HepG2 (cell line): ENCODE data around the gene AGAP1. TPM values are rescaled to one million over a fixed set of nuclear protein-coding genes. Genes with fewer than 3 reads are reported as not detected.

Experiments used
- ATF2 ChIP-seq: sonication (generic); formaldehyde crosslinking; IDR thresholded peaks from 2 replicates; pipeline ENCODE4 v1.4.0; 2020; ENCODE audit warnings: missing genetic modification reagents
- FOXA1 ChIP-seq, 2 experiments: fragments of 450-650 bp in 1 of 2; sonication (generic) in 1 of 2; formaldehyde crosslinking in 1 of 2; IDR thresholded peaks; 2 replicates each; pipeline versions ENCODE4 v1.4.0 to v1.6.1; 2016 to 2020; ENCODE audit warnings: missing genetic modification reagents in 1 of 2
- FOXK1 ChIP-seq: sonication (generic); formaldehyde crosslinking; IDR thresholded peaks from 2 replicates; pipeline ENCODE4 v1.4.0; 2020; ENCODE audit warnings: low read depth, missing genetic modification reagents, borderline replicate concordance
- FOXP4 ChIP-seq: sonication (generic); formaldehyde crosslinking; IDR thresholded peaks from 2 replicates; pipeline ENCODE4 v1.4.0; 2020; ENCODE audit warnings: missing genetic modification reagents
- GATAD2A ChIP-seq: IDR thresholded peaks from 2 replicates; pipeline ENCODE4 v1.6.1; 2016
- NR0B2 ChIP-seq: sonication (generic); formaldehyde crosslinking; IDR thresholded peaks from 2 replicates; pipeline ENCODE4 v1.4.0; 2020; ENCODE audit warnings: mild to moderate bottlenecking, missing genetic modification reagents
- RORA ChIP-seq: sonication (generic); formaldehyde crosslinking; IDR thresholded peaks from 2 replicates; pipeline ENCODE4 v1.5.0; 2020; ENCODE audit warnings: mild to moderate bottlenecking, missing genetic modification reagents, moderate library complexity
- SMAD9 ChIP-seq: sonication (generic); formaldehyde crosslinking; IDR thresholded peaks from 2 replicates; pipeline ENCODE4 v1.5.1; 2020; ENCODE audit warnings: mild to moderate bottlenecking, missing genetic modification reagents
- XRCC5 ChIP-seq: fragments of 200-400 bp; formaldehyde crosslinking; optimal IDR thresholded peaks from 2 replicates; pipeline ENCODE3; 2017; ENCODE audit warnings: mild to moderate bottlenecking, low read length
- ZFP91 ChIP-seq: sonication (generic); formaldehyde crosslinking; IDR thresholded peaks from 2 replicates; pipeline ENCODE4 v1.9.0; 2022; ENCODE audit warnings: missing genetic modification reagents, mild to moderate bottlenecking, borderline replicate concordance
- ZNF326 ChIP-seq: sonication (generic); formaldehyde crosslinking; IDR thresholded peaks from 2 replicates; pipeline ENCODE4 v1.4.0; 2020; ENCODE audit warnings: missing genetic modification reagents, borderline replicate concordance
- polyA plus RNA-seq, 8 experiments: library from polyadenylated mRNA; depleted of rRNA in 3 of 8; stranded (reverse) in 7 of 8; unstranded in 1 of 8; fragments of >200 nt; fragmentation: Illumina TruSeq in 4 of 8; extraction: Trizol in 4 of 8; gene quantifications; 2 replicates each; pipeline versions ENCODE4 v1.2.1 to v1.2.3, GENCODE V29; 2011 to 2016; ENCODE audit warnings: low read depth in 4 of 8, missing spikeins in 1 of 8, mixed read lengths in 1 of 8; ENCODE audit not compliant: insufficient read depth in 1 of 8
- total RNA-seq, 5 experiments: library from RNA; depleted of rRNA; stranded (reverse); fragments of >200 nt; fragmentation: Illumina TruSeq; extraction: Trizol; gene quantifications; 2 replicates each; pipeline ENCODE4 v1.2.3, GENCODE V29; 2016; ENCODE audit warnings: low read depth in 1 of 5

AGAP1 gene
- total and polyA plus RNA-seq, 2 of the 13 experiments (the other 11 are each of a cell fraction or from before 2014, with no cell fraction given) = 21.2 to 32.7 TPM

GRCh38 chr2:235598532-235599531 lies 105.0 kb downstream of the AGAP1 start (continued):
- TF ChIP-seq NR0B2 (CRISPR knock-in tag) = no peak
- no peak for TF ChIP-seq ZNF326 (CRISPR knock-in tag)
- peak; percentile 44; the same call in 1 of the 2 replicates for TF ChIP-seq GATAD2A
- TF ChIP-seq FOXA1 (IDR thresholded peaks at IDR 0.05) = no peak
- TF ChIP-seq FOXA1 (CRISPR knock-in tag; IDR thresholded peaks at IDR 0.05) = peak; percentile 86
- peak; percentile 40 for TF ChIP-seq XRCC5
- TF ChIP-seq FOXK1 (CRISPR knock-in tag) = 0 out of 2 replicates have a peak, but pooled peaks have one; percentile 31
- 0 out of 2 replicates have a peak, but pooled peaks have one; percentile 29 for TF ChIP-seq ATF2 (CRISPR knock-in tag)
- no peak for TF ChIP-seq SMAD9 (CRISPR knock-in tag)
- peak; percentile 81 for TF ChIP-seq FOXP4
- no peak for TF ChIP-seq RORA
- TF ChIP-seq ZFP91 (CRISPR knock-in tag) = no peak
- TF ChIP-seq, all 625 proteins: peak for 17
